ENCODE data around the gene PPP1R26. TPM values are rescaled to one million over a fixed set of nuclear protein-coding genes. Genes with fewer than 3 reads are reported as not detected.
"Not testable (repeated sequence)": the region's sequence is repeated elsewhere in the genome, so short reads cannot be mapped to it uniquely, and the experiment has no call there.

Gene PPP1R26
- total RNA-seq, 1 experiment from 2014 or later: 46.9 TPM

DNA sequence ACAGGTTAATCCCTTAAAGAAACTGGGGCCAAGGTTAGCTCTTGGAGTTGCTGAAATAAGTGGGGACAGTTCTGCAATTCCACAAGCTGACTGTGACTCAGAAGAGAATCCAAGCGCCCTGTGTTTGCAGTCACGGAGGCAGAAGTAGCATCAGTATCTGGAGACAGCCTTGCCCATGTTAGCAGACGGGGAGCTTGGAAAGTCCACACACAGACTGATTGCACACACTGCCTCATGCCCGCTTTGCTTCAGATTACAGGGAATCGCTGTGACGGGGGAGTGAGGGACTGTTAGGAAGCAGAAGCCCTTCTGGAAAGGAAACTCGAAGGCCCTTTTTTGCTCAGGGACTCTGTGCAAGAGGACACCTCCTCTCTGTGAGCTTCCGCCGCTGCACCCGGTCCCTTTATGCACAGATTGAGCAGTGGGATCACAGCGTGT lies 30.9 kb upstream of the PPP1R26 start:
- Histone ChIP-seq H3K36me3 (ENCODE audit: low read depth) (no peaks in the 10 kb centered on the region), H3K79me2 (ENCODE audit: low read depth) (no peaks in the 10 kb centered on the region), H3F3A (ENCODE audit: insufficient read depth, low read depth) (no peaks in the 10 kb centered on the region; the same call in 1 of the 2 replicates), H2AFZ (no peak overlapping the region), H3K27ac (no peak overlapping the region), H3K9me3 (ENCODE audit: insufficient read depth, low read depth) (no peaks in the 10 kb centered on the region), H3K4me3 (no peak overlapping the region), H3K27me3 (ENCODE audit: insufficient read depth, low read depth) (no peaks in the 10 kb centered on the region), H3K4me1 (replicated peaks; ENCODE audit: insufficient read depth) (peaks cover 9% of the 10 kb centered on the region), H4K20me1 (ENCODE audit: insufficient read depth) (no peaks in the 10 kb centered on the region), H3K4me2 (no peak overlapping the region), H3K9me2 (ENCODE audit: insufficient read depth) (no peaks in the 10 kb centered on the region)
- BruUV-seq (replicated peaks): no TSS peak
- CTCF ChIA-PET: no interaction called here
- peak in 1 of 2 experiments; percentile 39 for DNase-seq
- intact Hi-C loops (cut with micrococcal nuclease; ENCODE audit: unreplicated experiment): no loop called here
- no peak for TF ChIP-seq EZH2 (IDR thresholded peaks at IDR 0.05; ENCODE audit: low read depth)
- TF ChIP-seq, protein P1, sequence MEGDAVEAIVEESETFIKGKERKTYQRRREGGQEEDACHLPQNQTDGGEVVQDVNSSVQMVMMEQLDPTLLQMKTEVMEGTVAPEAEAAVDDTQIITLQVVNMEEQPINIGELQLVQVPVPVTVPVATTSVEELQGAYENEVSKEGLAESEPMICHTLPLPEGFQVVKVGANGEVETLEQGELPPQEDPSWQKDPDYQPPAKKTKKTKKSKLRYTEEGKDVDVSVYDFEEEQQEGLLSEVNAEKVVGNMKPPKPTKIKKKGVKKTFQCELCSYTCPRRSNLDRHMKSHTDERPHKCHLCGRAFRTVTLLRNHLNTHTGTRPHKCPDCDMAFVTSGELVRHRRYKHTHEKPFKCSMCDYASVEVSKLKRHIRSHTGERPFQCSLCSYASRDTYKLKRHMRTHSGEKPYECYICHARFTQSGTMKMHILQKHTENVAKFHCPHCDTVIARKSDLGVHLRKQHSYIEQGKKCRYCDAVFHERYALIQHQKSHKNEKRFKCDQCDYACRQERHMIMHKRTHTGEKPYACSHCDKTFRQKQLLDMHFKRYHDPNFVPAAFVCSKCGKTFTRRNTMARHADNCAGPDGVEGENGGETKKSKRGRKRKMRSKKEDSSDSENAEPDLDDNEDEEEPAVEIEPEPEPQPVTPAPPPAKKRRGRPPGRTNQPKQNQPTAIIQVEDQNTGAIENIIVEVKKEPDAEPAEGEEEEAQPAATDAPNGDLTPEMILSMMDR (conservative IDR thresholded peaks at IDR 0.05): no peak
- POLR2A ChIA-PET (ENCODE audit: unreplicated experiment): no interaction called here

DNA sequence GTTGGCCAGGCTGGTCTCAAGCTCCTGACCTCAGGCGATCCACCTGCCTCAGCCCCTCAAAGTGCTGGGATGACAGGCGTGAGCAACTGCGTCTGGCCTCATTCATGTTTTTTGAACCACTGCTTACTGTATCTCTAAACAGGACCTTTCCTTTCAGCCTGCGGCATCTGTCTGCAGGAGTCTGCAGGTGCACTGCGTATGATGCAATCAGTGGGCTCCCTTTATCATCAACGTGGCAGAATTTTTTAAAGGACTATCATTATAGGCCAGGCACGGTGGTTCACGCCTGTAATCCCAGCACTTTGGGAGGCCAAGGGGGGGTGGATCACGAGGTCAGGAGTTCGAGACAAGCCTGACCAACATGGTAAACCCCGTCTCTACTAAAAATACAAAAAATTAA lies 30.1 kb upstream of the PPP1R26 start:
- H3K9me2 ChIP-seq (ENCODE audit: insufficient read depth); intact Hi-C loops (cut with micrococcal nuclease; ENCODE audit: unreplicated experiment); BruUV-seq (replicated peaks); H4K20me1 ChIP-seq (ENCODE audit: insufficient read depth); CTCF ChIA-PET; H3K27me3 ChIP-seq (ENCODE audit: insufficient read depth, low read depth); H3K36me3 ChIP-seq (ENCODE audit: low read depth); H2AFZ ChIP-seq; POLR2A ChIA-PET (ENCODE audit: unreplicated experiment); H3K27ac ChIP-seq; DNase-seq; H3K4me1 ChIP-seq (replicated peaks; ENCODE audit: insufficient read depth); H3K4me2 ChIP-seq; H3K4me3 ChIP-seq; H3F3A ChIP-seq (ENCODE audit: insufficient read depth, low read depth); H3K9me3 ChIP-seq (ENCODE audit: insufficient read depth, low read depth); H3K79me2 ChIP-seq (ENCODE audit: low read depth): not testable (repeated sequence)

DNA sequence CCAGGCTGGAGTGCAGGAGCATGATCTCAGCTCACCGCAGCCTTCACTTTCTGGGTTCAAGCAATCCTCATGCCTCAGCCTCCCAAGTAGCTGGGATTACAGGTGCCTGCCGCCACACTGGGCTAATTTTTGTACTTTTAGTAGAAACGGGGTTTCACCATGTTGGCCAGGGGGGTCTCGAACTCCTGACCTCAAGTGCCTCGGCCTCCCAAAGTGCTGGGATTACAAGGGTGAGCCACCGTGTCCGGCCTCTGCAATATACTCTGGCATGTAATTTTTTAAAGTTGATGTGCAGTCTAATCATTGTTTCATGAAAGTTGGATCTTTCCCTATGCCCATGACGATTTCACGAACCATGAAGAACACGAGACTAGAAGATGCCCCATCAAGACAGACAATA lies 28.6 kb upstream of the PPP1R26 start:
- Histone ChIP-seq H3K36me3 (ENCODE audit: low read depth) (no peaks in the 10 kb centered on the region), H3K79me2 (ENCODE audit: low read depth) (no peaks in the 10 kb centered on the region), H3K4me1 (replicated peaks; ENCODE audit: insufficient read depth) (peaks cover 9% of the 10 kb centered on the region), H3F3A (ENCODE audit: insufficient read depth, low read depth) (no peaks in the 10 kb centered on the region; the same call in 1 of the 2 replicates), H2AFZ (no peak overlapping the region), H3K4me3 (no peak overlapping the region), H3K9me3 (ENCODE audit: insufficient read depth, low read depth) (no peaks in the 10 kb centered on the region), H4K20me1 (ENCODE audit: insufficient read depth) (no peaks in the 10 kb centered on the region), H3K4me2 (no peak overlapping the region), H3K27me3 (ENCODE audit: insufficient read depth, low read depth) (no peaks in the 10 kb centered on the region), H3K9me2 (ENCODE audit: insufficient read depth) (no peaks in the 10 kb centered on the region), H3K27ac (no peak overlapping the region)
- intact Hi-C loops (cut with micrococcal nuclease; ENCODE audit: unreplicated experiment): no loop called here
- no peak for TF ChIP-seq EZH2 (IDR thresholded peaks at IDR 0.05; ENCODE audit: low read depth)
- TF ChIP-seq, protein P1 (conservative IDR thresholded peaks at IDR 0.05): no peak
- DNase-seq: no peak
- CTCF ChIA-PET: no interaction called here
- POLR2A ChIA-PET (ENCODE audit: unreplicated experiment): no interaction called here
- no TSS peak for BruUV-seq (replicated peaks)

DNA sequence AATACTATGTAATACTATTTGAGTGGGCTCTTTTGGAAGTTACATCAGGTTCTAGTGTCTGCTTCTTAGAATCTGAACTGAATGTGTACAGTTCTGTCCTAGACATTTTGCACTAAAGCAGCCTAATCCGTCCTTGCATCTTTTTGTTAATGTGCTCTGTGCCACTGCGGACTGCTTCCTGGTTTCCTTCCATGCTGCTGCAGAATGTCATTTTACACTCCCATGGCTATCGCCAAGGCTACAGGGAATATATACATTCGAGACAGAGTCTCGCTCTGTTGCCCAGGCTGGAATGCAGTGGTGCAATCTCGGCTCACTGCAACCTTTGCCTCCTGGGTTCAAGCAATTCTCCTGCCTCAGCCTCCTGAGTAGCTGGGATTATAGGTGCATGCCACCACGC lies 27.7 kb upstream of the PPP1R26 start:
- H4K20me1 ChIP-seq (ENCODE audit: insufficient read depth); H3K27ac ChIP-seq; H3K9me2 ChIP-seq (ENCODE audit: insufficient read depth); intact Hi-C loops (cut with micrococcal nuclease; ENCODE audit: unreplicated experiment); H3K4me3 ChIP-seq; H2AFZ ChIP-seq; CTCF ChIA-PET; H3K27me3 ChIP-seq (ENCODE audit: insufficient read depth, low read depth); H3K9me3 ChIP-seq (ENCODE audit: insufficient read depth, low read depth); BruUV-seq (replicated peaks); H3K4me1 ChIP-seq (replicated peaks; ENCODE audit: insufficient read depth); POLR2A ChIA-PET (ENCODE audit: unreplicated experiment); H3K79me2 ChIP-seq (ENCODE audit: low read depth); H3F3A ChIP-seq (ENCODE audit: insufficient read depth, low read depth); DNase-seq; H3K36me3 ChIP-seq (ENCODE audit: low read depth); H3K4me2 ChIP-seq: not testable (repeated sequence)

All from PC-9 (cell line).